HG02588 (cell line): ENCODE measurements around the gene HEATR5A.
"Not testable (repeated sequence)": the region's sequence is repeated elsewhere in the genome, so short reads cannot be mapped to it uniquely, and the experiment has no call there.

Source experiments
- ATAC-seq: cut with Tn5 transposase; IDR thresholded peaks from one replicate; pipeline ENCODE4 v1.9.1; 2021; ENCODE audit warnings: mild to moderate bottlenecking, moderate library complexity; ENCODE audit not compliant: unreplicated experiment

The HEATR5A gene

DNA sequence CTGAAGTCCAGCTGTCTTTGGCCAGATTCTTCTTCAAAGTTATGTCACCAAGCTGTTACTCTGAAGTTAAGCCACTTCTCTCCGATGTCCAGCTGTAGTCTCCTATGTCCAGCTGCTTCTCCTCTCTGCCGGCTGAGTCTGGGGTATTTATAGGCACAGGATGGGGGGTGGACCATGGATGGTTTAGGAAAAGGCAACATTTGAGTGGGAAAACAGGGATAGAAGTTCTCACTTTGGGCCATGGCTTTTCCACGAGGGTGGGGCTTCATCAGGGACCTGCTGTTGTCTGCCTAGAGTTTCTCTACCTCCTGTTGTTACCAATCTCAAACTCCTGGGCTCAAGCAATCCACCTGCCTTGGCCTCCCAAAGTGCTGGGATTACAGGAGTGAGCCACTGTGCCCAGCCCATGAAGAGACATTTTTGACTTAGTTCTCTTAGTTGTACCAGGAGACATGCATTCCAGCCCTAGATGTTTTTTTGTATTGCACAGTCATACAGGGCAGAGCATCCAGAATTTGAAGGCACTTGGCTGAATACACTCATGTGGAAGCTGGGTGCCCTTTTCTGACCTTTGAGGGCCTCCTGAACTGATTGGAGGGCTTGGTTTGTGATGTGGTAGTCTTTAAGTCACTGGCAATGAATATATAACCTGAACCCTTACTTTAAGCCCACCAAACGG is 132.9 kb downstream of the HEATR5A start:
- no peak for ATAC-seq

DNA sequence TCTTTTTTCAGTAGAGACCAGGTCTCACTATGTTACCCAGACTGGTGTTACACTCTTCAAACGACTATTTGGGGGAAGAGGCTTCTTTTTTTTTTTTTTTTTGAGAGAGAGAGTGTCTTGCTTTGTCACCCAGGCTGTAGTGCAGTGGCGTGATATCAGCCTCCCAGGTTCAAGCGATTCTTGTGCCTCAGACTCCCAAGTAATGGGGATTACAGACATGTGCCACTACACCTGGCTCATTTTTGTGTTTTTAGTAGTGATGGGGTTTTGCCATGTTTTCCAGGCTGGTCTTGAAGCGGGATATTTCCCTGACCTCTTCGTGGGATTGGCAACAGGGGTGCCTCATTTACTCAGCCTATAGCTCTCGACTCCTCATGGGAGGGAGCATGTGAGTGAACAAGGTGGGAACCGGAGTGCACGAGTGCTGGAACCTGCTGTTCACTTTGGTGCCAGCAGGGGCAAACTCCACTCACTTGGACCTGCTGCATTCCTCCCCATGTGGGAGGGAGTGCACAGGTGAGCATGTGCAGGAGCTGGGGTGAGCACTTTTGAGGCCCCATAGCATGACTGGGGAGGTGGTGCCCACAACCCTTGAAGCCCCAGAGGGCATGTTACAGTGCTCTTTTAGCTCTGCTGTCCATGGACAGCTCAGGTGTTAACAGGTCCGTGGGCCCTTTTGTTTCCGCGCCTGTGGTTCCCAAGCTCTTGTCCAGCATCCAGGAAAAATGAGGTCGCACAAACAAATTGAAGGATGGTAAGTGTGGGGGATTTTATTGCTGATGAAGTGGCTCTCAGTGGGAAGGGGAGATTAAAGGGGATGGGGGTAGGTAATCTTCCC is 133.7 kb downstream of the HEATR5A start:
- no peak for ATAC-seq

DNA sequence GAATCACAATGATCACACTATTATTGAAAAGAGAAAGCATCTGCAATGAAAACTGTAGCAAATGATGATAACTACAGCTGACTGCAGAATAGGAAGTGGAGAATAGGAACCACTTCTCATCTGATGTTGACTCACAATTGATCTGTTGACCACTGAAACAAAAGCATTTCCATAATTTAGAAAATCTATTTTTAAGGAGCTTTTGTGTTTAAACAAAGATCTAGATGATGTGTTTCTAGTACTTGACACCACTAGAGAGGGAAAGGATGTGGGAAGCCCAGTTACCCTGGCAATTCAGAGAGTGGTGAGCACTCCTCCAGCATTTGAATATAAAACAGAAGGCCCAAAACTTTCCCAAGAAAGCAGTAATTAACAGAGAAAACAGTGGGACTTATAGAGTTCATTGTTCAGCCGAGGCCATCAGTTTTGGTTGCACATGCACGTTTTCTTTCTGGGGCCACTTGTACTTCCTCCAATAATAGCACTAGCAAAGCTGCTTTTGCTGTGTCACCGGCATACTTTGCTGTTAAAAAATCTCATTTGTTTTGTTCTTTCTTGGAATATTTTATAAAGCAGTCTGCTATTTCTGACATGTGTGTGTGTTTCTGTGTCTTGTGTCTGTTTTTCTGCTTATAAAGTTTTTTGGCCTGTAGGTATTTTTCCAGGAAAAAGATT is 136.6 kb downstream of the HEATR5A start:
- no peak for ATAC-seq

DNA sequence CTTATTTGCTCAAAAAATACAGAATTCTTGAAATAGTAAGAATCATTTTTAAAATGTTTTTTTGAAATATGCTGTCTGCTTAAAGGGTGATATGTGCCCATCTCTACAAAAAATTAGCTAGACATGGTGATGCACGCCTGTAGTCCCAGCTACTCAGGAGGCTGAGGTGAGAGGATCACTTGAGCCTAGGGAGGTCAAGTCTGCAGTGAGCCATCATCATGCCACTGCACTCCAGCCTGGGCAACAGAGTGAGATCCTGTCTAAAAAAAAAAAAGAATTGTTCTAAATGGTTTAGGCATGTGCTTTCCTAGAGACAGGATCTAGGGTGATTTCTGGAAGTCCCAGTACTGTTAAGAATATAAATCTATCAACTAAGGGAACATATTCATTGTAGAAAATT is 137.2 kb downstream of the HEATR5A start:
- ATAC-seq, result no peak

DNA sequence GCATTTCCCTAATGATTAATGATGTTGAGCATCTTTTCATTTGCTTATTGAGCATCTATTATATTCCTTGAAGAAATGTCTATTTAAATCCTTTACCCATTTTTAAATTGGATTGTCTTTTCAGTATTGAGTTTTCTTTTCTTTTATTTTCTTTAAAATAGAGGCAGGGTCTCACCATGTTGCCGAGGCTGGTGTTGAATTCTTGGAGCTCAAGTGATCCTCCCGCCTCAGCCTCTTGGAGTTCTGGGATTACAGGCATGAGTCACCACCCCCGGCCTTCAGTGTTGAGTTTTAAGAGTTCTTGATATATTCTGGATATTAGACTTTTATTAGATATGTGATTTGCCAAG is 139.5 kb downstream of the HEATR5A start:
- no peak for ATAC-seq

DNA sequence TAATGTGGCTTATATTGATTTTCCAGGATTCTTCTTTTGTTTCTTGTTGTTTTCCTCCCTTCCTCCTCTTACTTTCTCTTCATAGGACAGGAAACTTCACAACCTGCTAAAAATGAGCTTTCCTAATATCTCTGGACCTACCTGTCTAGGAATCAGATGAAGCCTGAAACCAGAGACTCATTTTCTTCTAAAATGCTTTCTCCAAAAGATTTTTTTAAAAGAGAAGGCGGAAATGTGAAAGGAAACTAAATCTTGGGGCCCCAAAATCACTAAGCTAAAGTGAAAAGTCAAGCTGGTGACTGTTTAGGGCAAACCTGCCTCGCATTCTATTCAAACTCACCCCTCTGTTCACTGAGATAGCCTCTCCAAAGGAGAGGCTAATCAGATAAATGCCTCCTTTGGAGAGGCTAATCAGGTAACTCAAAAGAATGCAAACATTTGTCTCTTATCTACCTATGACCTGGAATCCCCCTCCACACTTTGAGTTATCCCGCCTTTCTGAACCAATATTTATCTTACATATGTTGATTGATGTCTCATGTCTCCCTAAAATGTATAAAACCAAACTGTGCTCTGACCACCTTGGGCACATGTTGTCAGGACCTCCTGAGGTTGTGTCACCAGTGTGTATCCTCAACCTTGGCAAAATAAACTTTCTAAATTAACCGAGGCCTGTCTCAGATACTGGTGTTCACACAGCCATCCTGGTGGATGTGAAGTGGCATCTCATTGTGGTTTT is 140.0 kb downstream of the HEATR5A start:
- ATAC-seq, result no peak

DNA sequence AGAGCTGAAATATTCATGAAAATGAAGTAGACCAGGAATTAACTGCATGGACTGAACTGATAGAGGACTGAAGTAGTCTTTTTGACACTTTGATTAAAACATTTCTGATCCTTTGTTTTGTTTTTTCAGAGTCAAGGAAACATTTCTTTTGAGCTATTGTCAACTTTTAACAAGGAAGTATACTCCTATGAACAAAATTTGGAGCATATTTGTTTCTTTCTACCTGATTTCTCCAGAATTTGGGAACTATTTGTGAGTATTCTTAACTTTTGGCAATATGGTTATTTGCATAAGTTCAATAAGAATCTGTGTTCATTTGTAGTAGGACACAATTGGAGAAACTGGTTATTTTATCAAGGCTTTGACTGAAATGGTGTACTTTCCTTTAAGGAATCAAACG is 141.5 kb downstream of the HEATR5A start:
- no peak for ATAC-seq

DNA sequence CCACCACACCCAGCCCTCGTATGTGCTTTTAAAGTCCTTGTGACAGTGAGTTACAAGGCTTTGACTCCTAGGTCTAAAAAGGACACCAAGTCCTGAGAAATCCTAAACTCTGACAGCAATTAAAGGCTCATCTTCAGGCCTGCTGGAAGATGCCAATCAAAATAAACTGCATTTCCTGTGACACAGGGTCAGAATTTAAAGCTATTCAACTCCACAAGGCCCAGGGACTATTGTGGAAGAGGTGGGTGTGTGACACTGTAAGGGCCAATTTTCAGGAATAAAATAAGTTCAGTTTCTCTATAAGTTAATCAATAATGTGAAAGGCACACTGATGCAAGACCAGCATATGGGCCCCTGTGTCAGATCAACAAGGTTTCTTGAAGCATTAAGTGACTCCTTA is 143.3 kb downstream of the HEATR5A start:
- no peak for ATAC-seq

DNA sequence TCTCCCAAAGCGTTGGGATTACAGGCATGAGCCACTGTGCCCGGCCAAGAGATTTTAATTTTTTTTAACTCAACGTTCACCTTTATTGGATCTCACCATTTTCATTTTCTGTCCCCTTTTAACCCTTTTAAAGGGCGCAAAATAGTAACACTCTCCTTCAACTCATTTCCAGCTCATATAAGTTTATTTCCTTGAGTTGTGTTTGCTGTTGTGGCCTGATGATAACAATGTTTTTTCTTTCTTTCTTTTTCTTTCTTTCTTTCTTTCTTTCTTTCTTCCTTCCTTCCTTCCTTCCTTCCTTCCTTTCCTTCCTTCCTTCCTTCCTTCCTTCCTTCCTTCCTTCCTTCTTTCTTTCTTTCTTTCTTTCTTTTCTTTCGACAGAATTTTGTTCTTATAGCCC is 143.9 kb downstream of the HEATR5A start:
- not testable (repeated sequence) for ATAC-seq

DNA sequence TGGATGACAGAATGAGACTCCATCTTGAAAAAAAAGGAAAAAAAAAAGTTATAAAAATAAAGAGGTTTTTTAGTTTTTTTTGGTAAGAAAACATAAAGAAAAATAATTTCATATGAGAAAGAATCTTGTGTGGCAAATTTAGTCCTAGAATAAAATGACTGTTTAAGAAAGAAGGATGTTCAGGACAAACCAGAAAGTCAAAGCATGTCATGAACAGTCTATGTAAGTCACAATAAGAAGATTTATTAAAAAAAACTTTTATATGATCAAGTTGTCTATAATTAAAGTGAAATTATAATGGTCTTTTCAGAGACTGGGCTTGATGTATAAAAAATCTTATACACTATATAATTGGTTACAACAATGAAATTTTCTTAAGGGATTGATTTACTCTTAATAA is 144.6 kb downstream of the HEATR5A start:
- ATAC-seq, result no peak

DNA sequence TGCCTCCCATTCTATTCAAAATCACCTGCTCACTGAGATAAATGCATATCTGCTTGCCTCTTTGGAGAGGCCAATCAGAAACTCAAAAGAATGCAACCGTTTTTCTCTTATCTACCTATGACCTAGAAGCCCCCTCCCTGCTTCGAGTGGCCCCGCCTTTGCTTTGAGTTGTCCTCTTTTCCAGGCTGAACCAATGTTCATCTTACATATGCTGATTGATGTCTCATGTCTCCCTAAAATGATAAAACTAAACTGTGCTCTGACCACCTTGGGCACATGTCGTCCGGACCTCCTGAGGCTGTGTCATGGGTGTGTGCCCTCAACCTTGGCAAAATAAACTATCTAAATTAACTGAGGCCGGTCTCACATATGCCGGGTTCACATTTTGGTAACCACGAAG is 148.7 kb downstream of the HEATR5A start:
- ATAC-seq, result no peak

DNA sequence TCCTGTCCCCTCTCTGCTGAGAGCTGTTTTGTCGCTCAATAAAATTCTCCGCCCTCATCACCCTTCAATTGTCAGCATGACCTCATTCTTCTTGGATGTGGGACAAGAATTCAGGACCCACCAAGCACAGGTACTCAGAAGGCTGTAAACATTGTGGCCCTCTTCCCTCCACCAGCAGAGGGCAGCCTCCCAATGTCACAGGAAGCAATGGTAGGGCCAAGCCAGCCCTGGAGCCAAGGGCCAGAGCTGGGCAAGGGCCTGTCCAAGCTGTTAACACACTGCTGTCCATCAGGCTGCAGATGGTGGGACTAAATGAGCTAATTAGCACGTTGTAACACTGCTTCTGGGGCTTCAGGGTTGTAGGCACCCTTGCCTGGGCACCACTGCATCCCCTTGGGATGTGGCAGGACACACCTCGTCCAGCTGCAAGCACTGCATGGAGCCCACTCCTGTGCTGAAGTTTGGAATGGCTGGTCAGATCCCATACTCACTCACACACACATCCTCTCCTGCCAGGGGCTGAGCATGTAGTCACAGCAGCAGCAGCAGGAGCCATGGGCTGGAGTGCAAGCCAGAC is 150.1 kb downstream of the HEATR5A start:
- ATAC-seq, result no peak

DNA sequence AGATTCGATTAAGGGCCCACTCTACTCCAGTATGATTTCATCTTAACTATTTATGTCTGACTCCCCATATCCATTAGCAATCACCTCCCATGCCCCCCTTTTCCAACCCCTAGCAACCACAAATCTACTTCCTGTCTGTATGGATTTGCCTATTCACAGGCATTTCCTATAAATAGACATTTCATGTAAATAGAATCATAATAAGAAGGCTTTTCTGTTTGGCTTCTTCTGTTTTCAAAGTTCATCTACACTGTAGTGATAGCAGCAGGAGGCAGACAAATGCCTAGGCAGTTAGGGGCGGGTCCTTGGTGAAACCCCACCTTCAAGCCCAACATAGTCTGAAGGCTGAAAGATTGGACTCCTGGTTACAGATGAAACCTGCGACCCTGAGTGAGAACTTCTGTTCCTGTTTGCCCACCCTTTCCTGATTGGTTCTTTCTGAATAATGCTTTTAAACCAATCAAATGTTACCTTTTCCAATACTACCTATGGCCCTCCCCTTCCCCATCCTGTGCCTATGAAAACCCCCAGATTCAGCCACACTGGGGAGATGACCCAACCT is 150.6 kb downstream of the HEATR5A start:
- ATAC-seq, result no peak

DNA sequence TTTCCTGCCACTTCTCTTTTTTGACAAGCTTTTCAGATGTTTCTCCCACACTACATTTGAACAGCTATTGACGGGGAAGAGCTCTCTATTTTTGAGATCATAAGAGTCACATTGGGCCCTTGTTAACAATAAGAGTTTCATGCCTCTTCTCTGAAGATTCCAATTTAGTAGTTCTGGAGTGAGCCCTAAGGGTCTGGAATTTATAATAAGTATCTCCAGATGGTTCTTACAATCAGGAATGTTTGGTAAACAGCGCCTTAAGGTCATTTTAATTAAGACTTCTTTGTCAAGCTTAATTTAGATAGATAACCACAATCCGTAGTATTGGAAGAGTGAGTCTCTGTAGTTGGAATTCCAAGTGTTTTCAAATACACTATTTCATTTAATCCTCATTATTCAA is 152.1 kb downstream of the HEATR5A start:
- ATAC-seq, result no peak

DNA sequence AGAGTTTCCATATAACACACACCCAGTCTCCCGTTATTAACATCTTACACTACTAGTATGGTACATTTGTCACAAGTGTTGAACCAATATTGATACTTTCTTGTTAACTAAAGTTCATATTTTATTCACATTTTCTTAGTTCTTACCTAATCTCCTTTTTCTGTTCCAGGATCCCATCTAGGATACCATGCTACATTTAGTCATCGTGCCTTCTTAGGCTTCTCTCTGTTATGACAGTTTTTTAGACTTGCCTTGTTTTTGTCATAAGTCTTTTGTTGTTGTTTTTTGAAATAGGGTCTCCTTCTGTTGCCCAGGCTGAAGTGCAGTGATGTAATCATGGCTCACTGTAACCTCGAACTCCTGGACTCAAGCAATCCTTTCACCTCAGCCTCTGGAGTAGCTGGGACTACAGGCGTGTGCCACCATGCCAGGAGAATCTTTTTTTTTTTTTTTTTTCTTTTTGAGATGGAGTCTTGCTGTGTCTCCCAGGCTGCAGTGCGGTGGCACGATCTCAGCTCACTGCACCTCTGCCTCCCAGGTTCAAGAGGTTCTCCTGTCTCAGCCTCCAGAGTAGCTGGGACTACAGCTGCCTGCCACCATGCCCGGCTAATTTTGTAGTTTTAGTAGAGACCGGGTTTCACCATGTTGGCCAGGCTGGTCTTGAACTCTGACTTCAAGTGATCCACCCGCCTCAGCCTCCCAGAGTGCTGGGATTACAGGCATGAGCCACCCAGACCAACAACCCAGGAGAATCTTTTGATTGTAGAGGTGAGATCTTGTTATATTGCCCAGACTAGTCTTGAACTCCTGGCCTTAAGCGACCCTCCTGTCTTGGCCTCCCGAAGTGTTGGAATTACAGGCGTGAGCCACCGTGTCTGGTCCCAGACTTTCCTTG is 153.7 kb downstream of the HEATR5A start:
- ATAC-seq, result no peak

DNA sequence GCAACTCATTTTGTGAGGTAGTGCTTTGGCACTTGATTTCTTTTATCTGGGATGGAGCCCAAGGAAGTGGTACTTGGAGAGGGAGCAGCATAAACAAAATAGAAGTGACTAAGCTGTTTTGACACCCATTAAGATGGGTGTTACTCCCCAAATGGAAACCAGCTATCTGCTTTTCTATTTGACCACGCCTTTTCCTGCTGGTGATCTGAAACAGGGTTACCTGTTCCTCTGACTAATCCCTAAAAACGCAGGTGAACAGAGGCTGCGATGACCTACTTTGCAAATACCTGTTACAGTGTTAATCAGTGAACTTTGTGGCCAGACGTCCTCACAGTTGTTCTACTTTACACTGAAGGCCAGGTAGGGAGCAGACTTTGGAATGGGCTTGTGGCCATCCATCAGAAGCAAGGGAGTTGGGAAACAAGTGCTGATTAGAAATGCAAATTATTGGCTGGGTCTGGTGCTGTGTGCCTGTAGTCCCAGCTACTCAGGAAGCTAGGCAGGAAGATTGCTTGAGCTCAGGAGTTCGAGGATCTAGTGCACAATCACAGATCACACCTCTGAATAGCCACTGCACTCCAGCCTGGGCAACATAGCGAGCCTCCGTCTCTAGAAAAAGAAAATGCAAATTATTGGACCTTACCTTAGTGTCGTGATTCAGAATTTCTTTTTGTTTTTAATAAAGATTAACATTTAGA is 154.5 kb downstream of the HEATR5A start:
- ATAC-seq, result no peak

DNA sequence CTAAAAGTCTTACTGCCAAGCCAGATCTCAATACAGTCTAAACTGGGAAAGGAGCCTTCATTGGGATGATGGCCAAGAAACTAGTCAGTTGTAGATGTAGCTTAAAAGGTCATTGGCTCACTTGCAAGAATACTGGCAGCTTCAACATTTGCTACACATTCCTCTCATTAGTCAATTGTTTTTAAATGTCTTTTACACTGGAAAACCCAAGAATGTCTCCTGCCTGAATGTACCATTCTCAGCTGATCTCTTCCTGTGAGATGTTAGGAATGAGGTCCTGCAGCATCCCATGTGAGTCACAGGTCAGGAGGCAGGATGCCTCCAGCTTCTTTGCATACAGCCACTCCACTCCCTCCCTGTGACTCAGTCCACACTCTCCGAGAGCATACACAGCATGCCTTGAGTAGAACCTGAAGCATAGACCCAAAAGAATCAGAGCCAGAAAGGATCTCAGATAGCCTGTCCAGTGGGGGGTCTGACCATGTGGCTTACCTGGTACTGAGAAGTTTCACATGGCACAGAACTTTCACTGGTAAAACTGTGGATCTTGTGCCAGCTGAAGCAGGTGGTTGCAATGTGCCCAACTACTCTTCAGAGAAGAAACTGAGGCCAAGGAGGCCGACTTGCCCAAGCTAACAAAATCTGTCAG is 156.7 kb downstream of the HEATR5A start:
- ATAC-seq, result no peak

DNA sequence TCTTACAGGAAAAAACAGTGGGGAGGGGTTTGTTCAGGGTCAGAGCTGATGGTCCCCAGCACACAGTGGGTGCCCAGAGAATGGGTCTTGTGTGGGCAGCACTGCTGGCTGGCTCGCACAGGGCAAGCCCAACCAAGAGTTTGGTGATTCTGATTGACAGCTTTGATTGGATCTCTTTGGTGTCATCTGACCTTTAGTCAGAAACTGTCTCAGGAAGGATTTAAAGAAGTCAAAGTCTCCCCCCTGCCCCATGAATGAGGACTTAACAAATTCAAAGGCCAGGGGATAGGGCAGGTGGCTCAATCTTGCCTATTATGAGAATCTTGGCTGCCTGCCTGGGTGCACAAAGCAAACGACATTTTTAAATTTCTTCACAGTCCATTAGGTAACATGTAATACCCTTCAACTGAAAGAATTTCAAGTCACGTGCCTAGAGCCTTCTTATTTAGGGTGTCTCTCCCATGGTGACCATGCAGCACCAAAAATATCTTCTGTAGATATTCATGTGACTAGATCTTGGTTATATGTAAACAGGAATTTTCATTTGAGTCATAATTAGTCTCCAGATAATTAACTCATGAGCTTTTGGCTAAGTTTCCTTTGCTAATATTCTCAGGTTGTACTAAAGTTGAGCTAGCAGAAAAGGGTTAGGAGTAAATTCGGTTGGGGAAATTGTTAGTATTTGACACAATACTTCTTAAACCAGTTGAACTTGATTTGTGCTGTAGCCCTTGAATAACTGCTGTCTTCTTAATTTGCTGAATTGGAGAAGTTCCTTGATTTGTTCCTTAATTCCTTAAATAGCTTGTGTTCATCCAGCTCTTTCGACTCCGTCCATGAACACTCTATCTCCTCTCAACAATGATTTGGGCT is 158.3 kb downstream of the HEATR5A start:
- ATAC-seq, result no peak
